Limb (tissue), 2 donors: ENCODE data around the gene OR2T12.
"Not testable (repeated sequence)": the region's sequence is repeated elsewhere in the genome, so short reads cannot be mapped to it uniquely, and the experiment has no call there.

Experiments
- DNase-seq, 2 donors: peaks; one replicate each; pipeline ENCODE4 v3.0.0-alpha.2; 2016; ENCODE audit errors: extremely low spot score in 2 of 2

The OR2T12 gene, protein sequence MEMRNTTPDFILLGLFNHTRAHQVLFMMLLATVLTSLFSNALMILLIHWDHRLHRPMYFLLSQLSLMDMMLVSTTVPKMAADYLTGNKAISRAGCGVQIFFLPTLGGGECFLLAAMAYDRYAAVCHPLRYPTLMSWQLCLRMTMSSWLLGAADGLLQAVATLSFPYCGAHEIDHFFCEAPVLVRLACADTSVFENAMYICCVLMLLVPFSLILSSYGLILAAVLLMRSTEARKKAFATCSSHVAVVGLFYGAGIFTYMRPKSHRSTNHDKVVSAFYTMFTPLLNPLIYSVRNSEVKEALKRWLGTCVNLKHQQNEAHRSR

DNA sequence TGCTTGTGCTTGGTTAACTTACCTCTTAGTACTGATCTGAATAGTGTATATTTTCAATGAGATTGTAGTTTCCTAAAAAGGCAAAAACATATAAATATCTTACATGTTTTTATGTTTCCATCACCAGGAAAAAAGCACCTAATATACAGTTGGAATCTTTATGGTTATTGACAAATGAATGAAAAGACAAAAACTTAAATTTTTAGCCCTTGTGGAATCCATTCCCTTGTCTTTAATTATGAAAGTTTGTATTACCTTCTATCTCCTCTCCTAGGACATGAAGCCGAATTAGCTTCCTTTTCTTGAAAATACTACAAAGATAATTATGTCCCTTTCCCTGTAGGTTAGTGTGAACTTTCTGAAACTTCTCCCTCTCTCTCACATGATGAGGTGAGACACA, at the start of gene OR2T12:
Gene OR2T12 (minus strand): TSS at position 101 of the 400 bp plus-strand sequence. CDS start 7,846 bp downstream, outside the sequence.
- no peak for DNase-seq

DNA sequence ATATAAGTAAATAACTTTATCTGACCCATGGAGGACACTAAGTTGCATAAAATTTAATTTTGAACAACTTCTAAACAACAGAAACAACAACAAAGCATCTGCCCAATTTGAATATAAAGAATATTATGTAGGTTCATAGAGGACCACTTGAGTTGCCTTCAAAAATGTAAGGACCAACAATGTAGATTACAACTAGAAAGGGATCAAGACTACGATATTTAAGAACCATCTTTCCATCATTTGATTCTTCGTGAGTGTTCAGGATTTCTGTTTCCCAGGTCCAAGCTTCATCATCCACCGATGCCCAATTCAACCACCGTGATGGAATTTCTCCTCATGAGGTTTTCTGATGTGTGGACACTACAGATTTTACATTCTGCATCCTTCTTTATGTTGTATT, 45.3 kb upstream of the OR2T12 start, which contains the start of gene OR14C36:
Gene OR14C36 (plus strand): TSS at position 301 of the 400 bp plus-strand sequence. CDS start 0 bp downstream, at position 301.
- no peak for DNase-seq

DNA sequence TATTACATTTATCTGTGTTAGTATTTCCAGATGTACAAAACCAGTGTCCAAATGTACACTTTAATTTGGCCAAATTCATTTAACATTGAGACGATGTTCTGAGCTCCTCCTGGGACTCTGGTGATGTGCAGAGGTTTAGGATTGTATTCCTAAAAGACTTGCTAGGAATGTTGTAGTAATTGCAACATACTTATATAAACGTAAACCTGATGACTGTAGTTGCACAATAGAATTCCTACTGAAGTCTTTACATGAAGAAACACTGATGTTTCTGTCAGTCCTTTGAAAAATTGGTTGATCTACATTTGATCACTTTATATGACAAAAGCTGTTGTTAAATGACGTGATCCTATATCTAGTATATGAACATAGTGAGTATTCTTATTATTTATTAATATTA, 40.2 kb upstream of the OR2T12 start:
- DNase-seq, result no peak

DNA sequence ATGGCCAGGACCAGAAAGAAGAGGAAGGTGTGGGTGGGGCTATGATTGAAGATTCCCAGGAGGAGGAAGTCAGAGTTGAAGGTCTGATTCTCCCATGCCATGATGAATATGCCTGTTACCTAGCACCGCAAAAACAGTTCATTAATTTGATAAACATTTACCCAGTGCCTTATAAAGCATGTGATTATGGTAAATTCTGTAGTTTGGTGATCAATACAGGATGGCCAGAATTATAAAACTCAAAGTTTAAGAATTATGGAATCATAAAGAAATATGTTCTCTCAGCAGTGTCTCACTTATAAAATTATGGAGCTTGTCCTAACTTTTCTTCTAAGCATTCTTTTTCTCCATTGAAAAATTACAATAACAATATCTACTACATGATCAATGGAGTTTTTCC, 21.2 kb upstream of the OR2T12 start, which contains the start of gene OR2M7:
Gene OR2M7 (minus strand): TSS at position 101 of the 400 bp plus-strand sequence. CDS start 0 bp downstream, at position 101.
- no peak for DNase-seq

DNA sequence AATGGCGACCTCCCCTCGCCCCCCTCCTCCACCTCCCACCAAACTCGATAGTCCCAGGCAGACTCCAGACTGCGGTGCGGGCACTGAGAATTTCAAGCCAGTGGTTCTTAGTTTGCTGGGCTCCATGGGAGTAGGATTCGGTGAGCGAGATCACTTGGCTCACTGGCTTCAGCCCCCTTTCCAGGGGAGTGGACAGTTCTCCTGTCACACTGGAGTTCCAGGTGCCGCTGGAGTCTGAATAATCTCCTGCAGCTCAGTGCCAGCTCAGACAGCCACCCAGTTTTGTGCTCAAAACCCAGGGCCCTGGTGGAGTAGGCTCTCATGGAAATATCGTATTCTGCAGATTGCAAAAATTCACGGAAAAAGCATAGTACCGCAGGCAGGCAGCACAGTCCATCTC, 13.6 kb upstream of the OR2T12 start:
- DNase-seq, result no peak

DNA sequence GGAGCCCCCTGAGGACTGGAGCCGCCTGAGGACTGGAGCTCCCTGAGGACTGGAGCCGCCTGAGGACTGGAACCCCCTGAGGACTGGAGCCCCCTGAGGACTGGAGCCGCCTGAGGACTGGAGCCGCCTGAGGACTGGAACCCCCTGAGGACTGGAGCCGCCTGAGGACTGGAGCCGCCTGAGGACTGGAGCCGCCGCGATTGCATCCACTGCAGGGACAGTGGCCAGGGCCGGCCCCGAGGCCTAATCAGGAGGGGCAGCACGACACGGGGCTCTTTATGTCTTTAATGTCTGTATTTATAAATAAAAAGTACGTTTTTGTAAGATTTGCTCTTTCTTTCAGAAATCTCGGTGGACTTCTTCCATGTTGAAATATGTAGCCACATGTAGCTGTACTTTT, 3.5 kb upstream of the OR2T12 start:
- DNase-seq, result not testable (repeated sequence)

DNA sequence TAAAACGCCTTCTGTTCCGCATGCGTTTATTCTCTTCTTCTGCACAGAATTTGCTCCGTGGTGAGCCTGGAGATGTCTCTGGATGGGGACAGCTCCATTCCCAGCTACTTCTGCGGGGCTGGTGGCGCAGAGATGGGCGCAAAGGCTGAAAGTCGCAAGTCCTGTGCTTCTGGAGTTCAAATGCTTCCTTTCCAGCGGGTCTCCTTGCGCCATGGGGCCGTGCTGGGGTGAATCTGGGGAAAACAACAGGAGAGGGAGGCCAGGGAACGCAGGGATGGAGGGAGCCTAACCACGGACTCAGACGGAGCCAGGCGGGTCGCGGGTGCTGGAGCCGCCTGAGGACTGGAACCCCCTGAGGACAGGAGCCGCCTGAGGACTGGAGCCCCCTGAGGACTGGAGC, 2.9 kb upstream of the OR2T12 start:
- no peak for DNase-seq

DNA sequence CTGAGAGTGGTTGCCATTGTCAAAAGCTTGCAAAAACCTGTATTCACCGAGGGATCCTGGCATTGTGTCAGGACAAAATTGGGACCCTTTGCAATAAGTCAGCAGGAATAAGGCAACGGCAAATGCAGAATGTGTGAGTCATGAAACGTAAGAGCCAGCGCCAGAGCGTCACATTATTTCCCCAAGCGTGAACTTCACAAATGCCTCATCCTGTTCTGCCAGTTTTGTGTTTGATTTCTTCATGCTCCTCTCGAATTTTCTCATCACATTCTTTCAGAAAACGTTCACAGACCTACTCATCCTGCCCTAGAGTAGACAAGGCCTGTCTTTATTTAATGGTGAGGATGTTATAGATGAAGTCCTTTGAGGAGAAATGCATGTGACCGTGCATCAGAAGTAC, 2.4 kb upstream of the OR2T12 start:
- DNase-seq, result not testable (repeated sequence)

DNA sequence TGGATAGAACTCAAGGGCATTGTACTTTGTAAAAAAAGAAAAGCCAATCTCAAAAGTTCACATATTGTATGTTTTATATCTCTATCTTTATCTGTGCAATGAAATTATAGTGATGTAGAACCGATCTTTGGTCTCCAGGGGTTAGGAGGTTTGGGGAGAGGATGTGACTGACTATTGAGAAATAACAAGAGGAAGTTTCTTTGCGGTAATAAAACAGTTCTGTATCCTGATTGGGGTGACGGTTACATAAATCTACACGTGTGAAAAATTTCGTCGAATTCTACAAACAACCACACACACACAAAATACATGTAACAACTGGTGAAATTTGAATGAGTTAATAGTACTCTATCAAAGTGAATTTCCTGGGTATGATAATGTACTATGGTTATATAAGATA, 14.8 kb downstream of the OR2T12 start:
- no peak for DNase-seq

DNA sequence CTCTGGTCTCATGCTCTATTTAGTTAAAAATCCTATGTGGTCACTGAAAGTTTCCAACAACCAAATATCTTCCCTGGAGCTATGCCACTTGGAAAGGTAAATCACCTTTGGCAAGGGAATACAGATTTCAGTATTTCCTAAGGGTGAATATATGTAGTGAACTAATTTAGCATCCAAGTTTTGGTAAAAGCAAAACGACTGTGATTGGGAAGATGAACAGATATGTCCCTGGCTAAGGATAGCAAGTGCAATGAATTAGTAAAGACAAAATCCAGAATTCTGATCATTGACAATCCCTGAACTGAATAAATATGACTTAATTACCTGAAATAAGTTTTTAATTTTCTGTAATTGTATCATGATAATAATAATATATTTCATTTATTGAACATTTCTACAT, 25.3 kb downstream of the OR2T12 start, which contains the start of gene OR2T33:
Gene OR2T33 (minus strand): TSS at position 101 of the 400 bp plus-strand sequence. CDS start 4,162 bp downstream, outside the sequence.
- no peak for DNase-seq

DNA sequence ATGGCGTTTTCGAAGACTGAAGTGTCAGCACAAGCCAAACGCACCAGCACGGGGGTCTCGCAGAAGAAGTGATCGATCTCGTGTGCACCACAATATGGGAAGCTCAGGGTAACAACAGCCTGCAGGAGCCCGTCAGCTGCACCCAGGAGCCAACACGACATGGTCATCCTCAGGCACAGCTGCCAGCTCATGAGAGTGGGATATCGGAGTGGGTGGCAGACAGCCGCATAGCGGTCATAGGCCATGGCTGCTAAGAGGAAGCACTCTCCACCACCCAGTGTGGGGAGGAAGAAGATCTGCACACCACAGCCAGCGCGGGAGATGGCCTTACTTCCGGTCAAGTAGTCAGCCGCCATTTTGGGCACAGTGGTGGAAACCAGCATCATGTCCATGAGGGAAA, 30.0 kb downstream of the OR2T12 start:
- DNase-seq, result not testable (repeated sequence)

DNA sequence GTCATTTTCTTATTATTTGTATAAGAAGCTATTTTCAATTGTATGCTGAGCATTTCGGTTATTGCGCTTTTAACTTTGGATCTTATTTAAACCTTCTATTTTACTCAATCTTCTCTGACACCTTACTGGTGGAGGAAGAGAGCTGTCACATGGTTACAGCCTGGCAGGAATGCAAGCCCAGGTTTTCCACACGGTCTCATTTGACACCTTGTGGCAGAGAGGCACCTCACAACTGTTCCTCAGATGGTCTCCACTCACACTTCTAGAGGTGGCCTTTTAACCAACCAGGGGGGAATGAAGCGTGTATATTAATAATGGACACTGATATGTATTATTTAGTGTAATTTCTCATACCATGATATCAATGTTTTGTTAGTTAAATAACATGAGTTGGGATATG, 35.0 kb downstream of the OR2T12 start:
- no peak for DNase-seq

DNA sequence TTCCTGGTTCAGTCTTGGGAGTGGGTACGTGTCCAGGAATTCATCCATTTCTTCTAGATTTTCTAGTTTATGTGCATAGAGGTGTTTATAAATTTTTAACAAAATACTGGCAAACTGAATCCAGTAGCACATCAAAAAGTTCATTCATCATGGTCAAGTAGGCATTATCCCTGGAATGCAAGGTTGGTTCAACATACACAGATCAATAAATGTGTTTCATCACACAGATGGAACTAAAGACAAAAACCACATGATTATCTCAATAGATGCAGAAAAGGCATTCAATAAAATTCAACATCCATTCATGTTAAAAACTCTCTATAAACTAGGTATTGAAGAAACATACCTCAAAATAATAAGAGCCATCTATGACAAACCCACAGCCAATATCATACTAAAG, 43.9 kb downstream of the OR2T12 start:
- DNase-seq, result not testable (repeated sequence)

DNA sequence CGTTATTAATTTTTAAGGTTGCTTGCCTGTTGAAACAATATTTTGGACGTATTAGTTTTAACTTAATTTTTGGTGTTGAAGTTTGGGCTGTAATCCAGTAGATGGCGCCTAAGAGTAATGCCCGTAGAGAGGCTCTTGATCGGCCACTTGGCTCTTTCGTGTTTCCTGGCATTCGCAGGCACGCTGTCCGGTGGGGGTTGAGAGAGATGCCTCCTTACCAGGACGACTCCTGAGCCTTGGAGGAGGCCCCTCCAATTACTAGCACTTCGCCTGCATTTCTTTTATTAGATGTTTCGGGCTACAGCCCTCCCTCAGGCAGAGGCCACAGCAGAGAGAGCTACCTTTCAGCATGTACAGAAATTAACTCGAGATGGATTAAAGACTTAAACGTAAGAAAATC, 60.0 kb downstream of the OR2T12 start:
- peak in 1 of 2 donors; percentile 1 for DNase-seq
